ENCODE results near the gene ALK. TPM values are rescaled to one million over a fixed set of nuclear protein-coding genes. Genes with fewer than 3 reads are reported as not detected.

The ALK gene
- total RNA-seq, 1 donor from 2014 or later = 0.41 TPM

DNA sequence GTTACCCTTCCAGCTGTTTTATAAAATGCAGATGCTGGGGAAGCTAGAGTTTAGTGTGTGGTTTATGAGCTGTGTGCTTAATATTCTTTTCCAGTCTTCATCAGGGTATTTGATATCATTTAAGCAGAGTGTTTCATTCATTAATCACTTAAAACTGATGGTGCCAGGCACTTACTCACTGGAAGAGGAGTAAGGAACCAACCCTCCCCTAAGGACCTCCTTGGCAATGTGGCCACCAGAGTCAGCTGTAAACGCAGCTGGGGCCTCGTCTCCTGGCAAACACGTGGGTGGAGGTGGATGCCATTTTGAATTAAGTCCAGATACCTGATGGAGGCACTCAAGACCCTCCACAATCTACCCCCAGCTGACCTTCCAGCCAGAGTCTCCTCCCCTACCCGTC, 474.5 kb downstream of the ALK start:
- DNase-seq = no peak

DNA sequence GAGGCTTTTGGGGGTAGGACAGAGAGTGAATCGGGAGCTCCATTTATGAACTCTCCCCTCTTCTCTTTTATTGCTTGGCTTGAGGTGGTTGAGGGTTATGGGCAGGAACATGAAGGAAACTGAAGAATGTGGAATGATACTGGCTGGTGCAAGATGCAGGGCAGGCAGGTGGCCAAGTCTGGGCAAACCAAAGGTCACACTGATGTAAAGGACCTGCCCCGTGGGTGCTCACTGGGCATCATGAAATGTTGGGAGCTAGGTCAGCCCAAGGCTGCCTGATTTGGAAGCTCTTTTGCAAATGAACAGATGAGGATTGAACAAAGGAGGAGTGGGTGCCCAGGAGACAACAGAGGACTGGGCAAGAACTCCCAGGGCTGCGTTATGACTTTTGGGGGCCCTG, 477.2 kb downstream of the ALK start:
- no peak for DNase-seq

DNA sequence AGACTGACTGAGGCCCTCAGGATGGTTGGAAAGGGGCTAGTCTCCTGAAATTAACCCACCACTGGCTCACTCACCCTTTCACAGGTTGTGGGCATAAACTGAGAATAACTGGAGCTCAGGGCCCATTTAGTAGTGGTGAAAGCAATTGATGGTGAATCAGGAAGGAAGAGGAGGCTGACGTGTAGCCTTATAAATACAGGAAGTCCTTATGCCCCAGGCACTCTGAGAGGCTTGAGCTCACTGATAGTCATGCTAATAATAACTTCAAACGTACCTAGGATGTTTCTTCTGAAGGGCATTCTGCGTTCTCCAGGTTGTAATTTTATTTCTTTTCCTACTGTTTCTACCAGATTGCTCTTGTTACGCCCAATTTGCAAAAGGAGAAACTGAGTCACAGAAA, 477.8 kb downstream of the ALK start:
- no peak for DNase-seq

DNA sequence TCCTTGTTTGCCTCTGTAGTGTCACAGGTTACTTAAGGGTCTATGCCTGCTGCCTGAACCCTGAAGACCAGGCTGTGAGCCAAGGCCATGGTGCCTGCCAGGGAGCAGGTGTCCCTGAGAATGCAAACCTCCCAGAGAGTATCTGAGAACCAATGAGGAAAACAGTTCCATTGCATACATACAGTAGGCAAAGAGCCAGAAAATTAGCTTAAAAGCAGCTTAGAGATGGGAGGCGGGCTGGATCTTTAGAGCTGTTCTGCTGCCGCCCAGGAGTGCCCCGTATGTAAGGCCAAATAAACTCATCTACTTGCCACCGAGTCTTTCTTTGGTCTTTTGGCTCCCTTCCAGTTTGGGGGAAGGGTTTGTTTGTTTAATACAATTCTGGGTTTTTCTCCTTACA, 478.2 kb downstream of the ALK start:
- peak; percentile 63 for DNase-seq

DNA sequence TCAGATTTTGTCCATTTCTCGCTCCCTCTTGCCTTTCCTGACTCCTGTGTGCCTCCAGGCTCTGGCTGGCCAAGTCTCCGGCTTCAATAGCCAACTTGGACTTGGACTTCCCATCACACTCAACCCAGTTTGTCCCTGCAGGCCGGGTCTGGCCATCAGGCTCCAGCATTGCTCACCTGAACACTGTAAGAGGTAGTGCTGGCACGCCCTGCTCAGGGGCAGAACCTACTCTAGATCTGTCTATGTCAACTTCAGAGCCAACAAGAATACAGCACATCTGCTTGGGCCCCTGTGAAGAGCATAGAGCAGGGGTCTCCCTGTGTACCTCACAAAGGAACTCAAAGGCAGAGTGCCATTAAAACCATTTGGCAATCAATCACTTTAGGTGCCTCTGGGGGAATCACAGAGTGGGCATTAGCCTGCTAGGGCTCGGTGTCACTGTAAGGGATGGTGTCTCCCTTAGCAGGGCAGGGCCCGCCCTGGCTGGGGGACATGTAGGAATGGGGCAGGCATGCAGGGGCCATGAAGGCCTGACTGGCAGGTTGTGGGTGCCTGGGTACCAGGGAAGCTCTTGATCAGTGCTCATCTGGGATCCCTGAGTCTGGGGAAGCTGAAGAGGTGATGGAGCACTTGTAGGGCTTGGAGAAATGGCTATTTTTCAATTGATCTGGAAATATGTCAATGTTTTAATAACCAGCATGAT, 480.3 kb downstream of the ALK start:
- no peak for DNase-seq

DNA sequence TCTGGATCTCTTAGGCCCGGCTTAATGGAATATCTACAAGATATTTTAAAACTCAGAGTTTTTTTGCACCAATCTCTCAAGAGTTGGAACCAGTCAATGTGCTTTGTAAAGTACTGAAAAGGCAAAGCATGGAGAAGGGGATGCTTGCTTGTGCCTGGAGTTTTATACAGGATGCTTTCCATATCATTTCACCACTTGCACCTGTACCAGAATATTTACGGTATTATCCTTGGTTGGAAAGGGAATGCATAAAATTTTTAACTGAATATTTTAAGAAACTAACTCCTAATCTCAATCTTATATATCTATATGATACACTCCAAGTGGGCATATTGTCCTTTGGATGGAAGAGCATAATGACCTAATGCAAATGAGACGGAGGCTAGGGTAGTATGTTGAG, 487.5 kb downstream of the ALK start:
- DNase-seq = no peak

DNA sequence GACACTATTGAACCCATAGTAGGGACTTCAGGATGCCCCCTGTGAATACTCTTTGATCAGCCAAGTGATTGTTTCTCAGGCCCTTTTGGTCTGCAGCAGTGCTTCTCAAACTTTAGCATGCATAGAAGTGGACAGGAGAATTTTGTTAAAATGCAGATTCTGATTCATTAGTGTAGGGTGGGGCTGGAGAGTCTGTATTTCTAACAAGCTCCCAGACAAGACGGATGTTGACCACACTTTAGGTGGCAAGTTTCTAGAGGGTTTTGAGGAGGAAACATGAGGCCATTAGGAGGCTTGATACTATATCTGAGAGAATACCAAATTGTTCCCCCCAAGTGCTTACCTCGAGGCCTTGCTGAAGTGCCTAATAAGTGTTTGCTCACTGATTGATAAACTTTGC, 488.3 kb downstream of the ALK start:
- no peak for DNase-seq

DNA sequence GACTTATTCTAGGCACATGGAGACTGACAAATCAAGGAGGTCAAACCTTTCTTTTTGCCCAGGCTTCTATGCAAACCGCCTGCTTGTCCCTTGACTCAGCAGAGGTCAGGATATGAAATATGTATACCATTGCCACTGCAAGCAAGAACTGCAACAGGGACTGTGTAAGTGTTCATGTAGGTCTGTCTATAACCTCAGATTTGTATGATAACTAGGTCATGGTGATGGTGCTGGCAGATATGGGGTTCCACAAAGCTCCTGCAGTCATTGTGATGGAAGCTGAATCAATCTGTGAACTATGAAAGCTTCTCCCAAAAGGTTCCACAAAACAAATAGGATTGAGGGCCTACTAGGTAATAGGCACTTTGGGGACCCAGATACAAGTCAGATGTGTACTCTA, 489.9 kb downstream of the ALK start:
- DNase-seq = no peak

DNA sequence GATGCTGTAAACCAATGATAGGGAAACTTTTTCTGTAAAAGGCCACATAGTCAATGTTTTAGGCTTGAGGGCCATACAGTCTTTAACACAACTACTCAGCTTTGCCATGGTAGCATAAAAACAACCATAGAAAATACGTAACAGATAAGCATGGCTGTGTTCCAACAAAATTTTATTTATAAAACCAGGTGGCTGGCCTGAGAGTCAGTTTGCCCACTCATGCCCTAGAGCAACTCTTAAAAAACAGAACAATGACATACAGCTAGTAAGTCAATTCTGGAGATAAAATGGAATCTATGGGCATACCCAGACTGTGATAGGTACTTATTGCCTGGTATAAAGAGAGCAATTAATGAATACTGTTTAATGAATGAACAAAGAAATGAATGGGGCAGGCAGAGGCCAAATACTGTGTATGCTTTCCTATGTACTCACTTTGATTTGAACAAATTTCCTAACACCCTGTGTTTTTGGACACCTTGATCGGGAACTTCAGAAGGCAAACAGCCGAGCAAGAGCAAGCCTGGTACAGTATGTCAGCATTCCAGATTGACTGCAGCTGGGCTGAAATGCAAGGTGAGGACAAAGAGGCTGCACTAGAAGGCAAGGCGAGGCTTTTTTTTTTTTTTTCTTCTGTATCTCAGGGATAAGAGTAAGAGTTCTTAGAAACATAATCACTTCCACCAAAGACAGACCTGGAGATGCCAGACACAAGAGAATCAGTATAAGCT, 490.8 kb downstream of the ALK start:
- no peak for DNase-seq

DNA sequence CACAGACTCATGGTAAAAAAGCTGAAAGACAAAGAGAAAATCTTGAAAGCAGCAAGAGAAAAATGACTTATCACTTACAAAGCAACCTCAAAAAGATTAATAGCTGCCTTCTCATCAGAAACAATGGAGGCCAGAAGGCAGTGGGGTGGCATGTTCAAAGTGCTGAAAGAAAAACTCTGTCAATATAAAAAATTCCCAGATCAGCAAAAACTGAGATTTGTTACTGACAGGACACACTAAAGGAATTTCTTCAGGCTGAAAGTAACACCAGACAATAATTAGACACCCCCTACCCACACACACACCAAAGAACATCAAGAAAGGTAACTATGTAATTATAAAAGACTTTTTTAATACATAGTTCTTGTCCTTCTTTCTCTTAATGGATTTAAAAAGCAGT, 495.0 kb downstream of the ALK start:
- no peak for DNase-seq

DNA sequence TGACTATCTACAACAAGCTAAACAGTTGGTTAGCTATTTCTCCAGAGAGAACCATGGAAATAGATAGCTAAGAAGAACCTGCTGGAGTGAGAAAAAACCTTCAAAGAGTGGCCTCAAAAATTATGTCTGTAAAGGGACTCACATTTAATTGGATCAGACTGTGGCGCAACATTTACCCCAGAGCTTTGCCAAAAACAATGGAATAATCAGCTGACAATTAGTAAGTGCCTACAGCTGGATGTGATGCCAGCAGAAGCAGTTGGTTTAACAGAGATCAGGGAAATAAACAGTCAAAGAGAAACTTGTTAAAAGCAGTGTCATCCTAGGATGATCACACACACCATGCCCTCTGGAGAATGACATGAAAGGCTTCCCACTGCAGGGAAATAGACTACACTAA, 495.5 kb downstream of the ALK start:
- DNase-seq = no peak

DNA sequence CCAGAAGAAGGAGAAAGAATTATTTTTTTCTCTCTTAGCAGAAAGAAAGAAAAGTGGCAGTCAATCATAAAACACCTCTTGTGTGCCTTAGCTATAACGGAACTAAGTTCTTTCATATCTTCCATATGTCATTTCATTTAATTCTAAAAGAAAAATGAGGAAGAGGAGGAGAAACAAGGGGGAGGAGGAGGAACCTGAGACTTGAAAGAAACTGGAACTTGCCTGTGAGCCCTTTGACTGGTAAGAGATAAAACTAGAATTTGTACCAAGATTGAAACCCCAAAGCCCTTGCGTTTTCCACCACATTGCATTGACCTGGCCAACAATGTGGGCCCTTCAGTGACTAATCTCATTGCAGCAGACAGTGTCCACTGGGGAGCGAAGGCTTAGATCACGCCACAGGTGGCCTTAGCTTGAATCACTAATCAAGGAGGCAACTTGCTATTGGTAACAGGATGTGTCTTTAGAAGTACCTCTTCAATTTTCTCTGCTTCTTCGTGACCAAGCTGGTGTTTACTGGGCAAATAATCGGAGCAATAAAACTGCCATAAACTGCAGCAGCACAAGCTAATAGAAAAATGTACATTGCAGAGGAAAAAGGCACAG, 498.2 kb downstream of the ALK start:
- DNase-seq = no peak

DNA sequence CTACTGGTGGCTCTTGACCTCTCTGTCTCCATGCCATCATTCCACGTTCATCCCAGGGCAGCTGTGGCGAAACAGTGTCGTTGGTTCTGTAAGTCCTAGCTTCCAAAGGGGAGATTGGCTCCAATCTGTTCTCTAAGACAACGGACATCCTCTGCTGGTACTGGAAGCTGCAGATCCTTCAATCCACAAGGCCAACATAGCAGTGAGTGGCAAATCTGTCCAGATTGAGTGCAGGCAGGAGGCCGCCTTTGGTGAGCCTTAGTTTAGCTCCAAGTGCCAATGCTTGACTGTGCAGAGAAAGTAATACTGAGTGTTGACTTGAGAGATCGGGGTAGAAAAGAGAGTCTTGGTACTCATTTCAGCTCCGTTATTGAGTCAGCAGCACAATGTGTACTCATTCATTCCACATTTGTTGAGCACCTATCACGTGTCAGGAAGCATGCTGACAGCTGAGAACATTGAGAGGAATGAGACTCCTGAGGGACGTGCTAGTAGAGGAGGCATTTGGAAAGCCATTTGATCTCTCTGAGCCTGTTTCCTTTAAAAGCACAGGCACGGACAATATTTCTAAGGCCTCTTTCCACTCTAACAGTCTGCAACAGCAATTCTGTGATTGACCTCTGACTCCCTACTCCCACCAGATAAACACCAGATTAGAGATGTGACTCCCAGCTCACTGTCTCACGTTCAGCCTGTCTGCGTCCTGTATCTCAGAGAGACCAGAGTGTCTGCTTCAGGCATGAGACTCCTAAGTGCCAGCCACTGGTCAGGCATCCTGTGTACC, 500.2 kb downstream of the ALK start:
- peak; percentile 89 for DNase-seq

DNA sequence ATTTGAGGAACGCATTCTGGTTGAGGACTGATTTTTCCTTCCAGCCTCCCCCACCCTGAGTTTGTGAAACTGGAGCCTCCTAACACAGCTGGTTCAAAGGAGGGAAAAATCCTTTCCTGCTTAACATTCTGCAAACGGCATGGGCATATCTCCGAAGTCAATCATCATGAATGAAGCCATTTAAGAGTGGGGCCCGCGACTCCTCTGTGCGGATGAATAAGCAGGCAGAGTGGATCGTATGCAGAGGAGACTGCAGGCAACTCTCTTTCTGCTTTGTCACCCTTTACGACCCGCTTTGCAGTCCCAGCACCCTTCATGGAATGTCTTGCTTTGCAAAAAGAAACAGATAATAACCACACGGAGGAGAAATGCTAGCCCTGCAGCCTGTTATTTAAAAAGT, 500.9 kb downstream of the ALK start:
- peak; percentile 50 for DNase-seq

DNA sequence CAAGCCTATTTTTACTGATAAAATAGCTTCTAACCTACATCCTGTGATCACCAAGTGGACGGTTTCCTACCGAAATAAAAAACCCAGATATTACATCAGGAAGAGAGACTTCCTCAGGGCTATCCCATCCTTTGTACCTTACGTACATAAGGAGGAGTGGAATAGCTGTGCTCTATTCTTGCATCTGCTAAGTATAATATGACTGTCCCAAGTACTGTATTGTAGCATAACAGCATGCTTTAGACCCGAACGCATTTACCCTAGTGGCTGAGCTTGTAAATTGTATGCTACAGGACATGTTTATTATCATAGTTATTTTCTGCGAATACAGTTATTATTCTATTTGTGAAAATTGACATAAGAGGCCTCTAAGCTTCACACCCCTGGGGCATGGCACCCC, 503.8 kb downstream of the ALK start:
- no peak for DNase-seq

DNA sequence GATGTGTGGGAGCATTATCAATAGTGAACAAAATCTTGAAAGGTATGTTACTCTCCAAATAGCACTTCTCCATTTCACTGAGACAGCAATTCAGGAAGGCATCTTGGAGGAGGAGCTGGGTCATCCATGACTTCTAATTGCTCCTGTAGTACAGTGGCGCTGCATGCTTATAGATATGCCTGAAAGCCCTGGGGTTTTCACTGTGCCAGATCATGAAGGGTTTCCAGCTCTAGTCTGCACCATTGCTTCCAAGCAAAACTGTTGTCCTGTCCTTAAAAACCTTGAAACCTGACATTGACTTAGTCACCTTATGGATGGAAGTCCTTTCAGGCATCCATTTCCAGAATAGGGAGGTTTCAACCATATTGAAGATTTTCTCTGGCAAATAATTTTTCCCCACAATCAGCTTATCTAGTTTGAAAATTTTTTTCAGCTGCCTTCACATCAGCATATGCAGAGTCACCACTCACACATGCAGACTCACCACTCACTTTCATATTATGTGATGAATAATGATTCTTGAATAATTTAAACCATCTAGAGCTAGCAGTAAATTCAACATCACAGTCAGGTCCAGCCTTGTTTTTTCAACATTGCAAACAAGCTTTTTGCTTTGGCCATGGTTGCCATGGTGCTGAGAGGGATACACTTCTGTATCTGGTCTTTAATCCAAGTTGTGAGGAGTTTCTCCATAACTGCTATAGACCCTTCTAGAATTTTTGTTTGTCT, 509.0 kb downstream of the ALK start:
- DNase-seq = no peak

DNA sequence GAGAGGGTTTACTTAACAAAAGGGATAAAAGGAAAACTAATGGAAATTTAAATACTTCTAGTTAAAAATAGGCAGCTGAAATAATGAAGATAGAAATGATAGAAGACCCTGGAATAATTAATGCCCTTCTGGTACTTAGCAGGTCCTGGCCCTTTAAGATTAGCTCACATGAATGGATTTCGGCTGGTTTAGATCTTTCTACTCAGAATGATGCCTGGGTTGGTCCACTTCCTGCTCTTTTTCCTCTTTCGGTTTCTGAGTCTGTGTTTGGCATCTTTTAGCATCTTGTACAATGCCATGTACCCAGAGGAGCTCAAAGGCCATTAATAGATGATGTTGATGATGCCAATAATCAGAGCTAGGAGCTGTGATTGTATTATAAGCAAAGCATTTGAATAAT, 515.7 kb downstream of the ALK start:
- DNase-seq = no peak

DNA sequence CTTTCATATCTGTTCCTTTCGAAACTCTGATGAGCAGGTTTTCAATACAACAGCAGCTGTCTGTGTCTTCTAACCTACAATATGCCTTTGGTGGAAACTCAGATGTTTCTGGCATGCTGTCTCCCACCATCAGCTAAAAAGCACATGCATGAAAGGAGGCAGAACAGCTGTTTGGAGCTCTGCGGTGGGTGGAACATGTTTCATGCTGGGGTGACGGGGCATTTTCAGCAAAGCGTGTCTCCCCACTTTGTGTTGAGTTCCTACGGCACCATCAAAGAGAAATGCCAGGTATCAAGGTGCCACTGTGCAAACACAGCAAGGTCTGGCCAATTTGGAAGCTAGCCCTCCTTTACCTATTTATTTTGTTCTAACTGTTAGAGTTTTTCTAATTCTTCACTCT, 516.1 kb downstream of the ALK start:
- DNase-seq = peak; percentile 58

DNA sequence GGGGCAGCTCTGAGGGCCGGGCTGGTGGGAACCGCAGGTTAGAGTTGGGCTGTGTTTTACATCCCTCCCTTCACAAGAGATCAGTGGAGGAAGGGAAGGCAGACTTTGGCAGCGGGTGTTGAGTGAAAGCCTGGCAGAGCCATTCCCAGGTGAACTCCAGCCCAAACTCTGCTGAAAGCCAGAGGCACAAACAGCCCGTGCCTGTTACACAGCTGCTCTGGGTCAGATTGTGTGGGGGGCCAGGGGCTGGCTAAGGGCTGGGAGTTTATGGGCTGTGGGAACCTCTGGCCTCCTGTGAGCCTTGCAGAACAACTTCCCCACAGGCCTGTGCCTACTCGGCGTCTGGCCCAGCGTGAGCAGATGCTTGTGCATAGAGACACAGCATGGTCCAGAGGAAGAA, 519.4 kb downstream of the ALK start:
- DNase-seq = peak; percentile 69

DNA sequence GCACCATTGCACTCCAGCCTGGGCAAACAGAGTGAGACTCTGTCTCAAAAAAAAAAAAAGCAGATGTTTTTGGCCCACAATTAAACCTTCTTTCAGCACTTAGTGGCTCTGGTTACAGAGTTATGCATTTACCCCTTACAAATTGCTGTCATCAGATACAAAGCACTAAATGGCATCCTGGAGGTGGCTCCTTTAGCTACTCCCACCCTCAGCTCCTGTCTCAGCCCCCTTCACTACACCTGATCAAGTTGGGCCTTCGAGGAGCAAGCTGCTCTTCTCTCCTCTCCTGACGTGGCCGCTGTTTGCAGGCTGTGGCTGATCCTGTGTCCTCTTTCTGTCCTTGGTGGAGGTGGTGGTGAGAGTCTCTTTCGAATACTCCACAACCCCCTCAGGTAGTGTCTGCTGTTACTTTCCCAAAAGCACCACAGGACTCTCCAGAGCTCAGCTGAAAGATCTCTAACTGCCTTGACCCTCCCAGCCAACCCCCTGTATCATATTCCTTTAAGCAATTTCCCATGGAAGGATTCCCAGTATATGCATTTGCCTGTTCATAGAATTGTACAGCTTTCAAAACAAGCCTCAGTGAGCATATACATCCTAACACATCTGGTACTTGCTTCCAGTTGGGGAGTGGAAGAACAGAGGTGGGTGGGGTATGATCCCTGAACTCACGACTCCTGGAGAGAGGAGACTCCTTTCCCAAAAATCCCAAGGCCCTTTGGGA, 520.3 kb downstream of the ALK start:
- peak; percentile 61 for DNase-seq

DNA sequence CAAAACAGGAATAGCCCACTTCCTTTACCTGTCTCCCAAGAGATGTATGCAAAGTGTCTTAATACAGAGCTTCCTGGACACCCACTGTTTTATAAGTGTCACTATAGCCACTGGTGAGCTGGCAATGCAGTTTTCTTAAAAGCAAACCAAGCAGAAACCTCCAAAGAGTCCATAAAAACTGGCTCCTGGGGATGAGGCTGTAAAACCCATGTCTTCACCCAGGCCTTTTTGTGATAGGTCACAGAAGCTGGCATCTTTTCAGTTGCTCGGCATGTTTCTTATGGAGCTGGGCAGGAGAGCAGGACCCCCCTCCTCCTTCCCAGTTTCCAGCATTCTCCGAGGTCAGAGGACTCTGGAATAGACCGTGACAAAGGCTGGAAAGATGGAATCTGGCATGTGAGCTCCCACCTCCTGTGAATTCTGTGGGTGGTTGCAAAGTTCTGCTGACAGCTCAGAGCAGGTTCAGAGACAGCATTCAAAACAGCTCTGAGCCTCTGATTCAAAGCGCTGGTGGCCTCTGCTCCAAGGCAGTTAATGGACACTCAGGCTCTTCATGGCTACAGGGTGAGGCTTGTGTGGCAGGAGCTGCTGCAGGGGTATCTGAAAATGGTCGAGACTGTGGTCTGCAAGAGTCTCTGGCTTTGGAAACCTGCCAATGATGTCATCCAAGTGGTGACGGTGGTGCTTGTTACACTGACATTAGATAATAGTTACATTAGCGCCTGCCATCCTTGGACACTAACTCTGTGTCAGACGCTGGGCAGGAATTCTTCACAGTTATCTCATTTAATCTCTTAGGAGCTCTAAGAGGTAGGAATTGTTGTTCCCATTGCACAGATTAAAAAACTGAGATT, 522.8 kb downstream of the ALK start:
- peak; percentile 65 for DNase-seq

Data from tongue (tissue), 2 donors.